H1 (cell line): Measurements from ENCODE around the gene HDAC9. TPM values are rescaled to one million over a fixed set of nuclear protein-coding genes. Genes with fewer than 3 reads are reported as not detected.

Source experiments
- CTCF ChIA-PET: fragments of 300-600 bp; sonication (Branson Sonifier 250); formaldehyde crosslinking; loops from one replicate; lab custom pipeline; 2021; ENCODE audit not compliant: partially characterized antibody; lab: Charles Lee
- POLR2A ChIA-PET: fragments of 300-600 bp; sonication (Branson Sonifier 250); formaldehyde crosslinking; loops from one replicate; lab custom pipeline; 2021; ENCODE audit warnings: inconsistent platforms; ENCODE audit not compliant: partially characterized antibody; lab: Charles Lee
- DNase-seq, 2 experiments: peaks; one replicate each; pipeline versions ENCODE4 v3.0.0 to v3.0.0-alpha.2; 2010 to 2022; ENCODE audit warnings: low spot score in 2 of 2, low read depth in 1 of 2, mixed read lengths in 1 of 2
- FAIRE-seq: peaks from 2 replicates; lab custom pipeline; 2011; peaks lifted over from hg19 to GRCh38; lab: Jason Lieb, UNC
- H2AFZ ChIP-seq: 2 replicates; pipeline ENCODE4 v1.8.1; 2012; ENCODE audit warnings: low read length, inconsistent platforms
- H2AK5ac ChIP-seq: 2 replicates; pipeline ENCODE4 v1.6.1; 2013; ENCODE audit warnings: low read depth, low read length
- H2BK120ac ChIP-seq: replicated peaks from 2 replicates; pipeline ENCODE3; 2013; ENCODE audit warnings: low read depth, low read length, inconsistent platforms
- H2BK12ac ChIP-seq: 2 replicates; pipeline ENCODE4 v1.6.1; 2013; ENCODE audit warnings: low read depth, low read length
- H2BK15ac ChIP-seq: 2 replicates; pipeline ENCODE4 v1.6.1; 2013; ENCODE audit warnings: low read length
- H2BK20ac ChIP-seq: 2 replicates; pipeline ENCODE4 v1.6.1; 2013; ENCODE audit warnings: low read length
- H2BK5ac ChIP-seq: 2 replicates; pipeline ENCODE4 v1.6.1; 2013; ENCODE audit warnings: low read depth, low read length
- H3K14ac ChIP-seq: 2 replicates; pipeline ENCODE4 v1.6.1; 2013; ENCODE audit warnings: inconsistent platforms; ENCODE audit not compliant: insufficient read length
- H3K18ac ChIP-seq: 2 replicates; pipeline ENCODE4 v1.6.1; 2013; ENCODE audit warnings: low read length; ENCODE audit errors: extremely low read depth
- H3K23ac ChIP-seq: 2 replicates; pipeline ENCODE4 v1.6.1; 2013; ENCODE audit warnings: inconsistent platforms; ENCODE audit not compliant: insufficient read length
- H3K23me2 ChIP-seq: 2 replicates; pipeline ENCODE4 v1.6.1; 2013; ENCODE audit warnings: low read depth, low read length
- H3K27ac ChIP-seq: 2 replicates; pipeline ENCODE4 v1.6.1; 2011; ENCODE audit warnings: low read depth, low read length, inconsistent platforms
- H3K27me3 ChIP-seq, 4 experiments: replicated peaks in 1 of 4; 1 replicate in 1 of 4; 2 replicates in 3 of 4; pipeline versions ENCODE4 v1.6.1 to v1.8.1; 2011 to 2013; ENCODE audit warnings: low read length in 3 of 4, mild to moderate bottlenecking in 3 of 4, inconsistent platforms in 2 of 4, mixed read lengths in 2 of 4, moderate library complexity in 1 of 4; ENCODE audit not compliant: control insufficient read depth in 3 of 4, insufficient read depth in 3 of 4; ENCODE audit errors: extremely low read depth in 1 of 4
- H3K36me3 ChIP-seq, 4 experiments: 2 replicates each; pipeline versions ENCODE4 v1.6.1 to v1.8.1; 2011 to 2013; ENCODE audit warnings: mild to moderate bottlenecking in 4 of 4, low read length in 3 of 4, moderate library complexity in 2 of 4, control low read depth in 1 of 4, inconsistent platforms in 1 of 4; ENCODE audit not compliant: insufficient read depth in 4 of 4, control insufficient read depth in 2 of 4
- H3K4ac ChIP-seq: replicated peaks from 2 replicates; pipeline ENCODE3; 2013; ENCODE audit warnings: low read length, low read depth, mixed read lengths, inconsistent platforms; ENCODE audit not compliant: insufficient read length
- H3K4me1 ChIP-seq, 4 experiments: replicated peaks in 1 of 4; 1 replicate in 1 of 4; 2 replicates in 3 of 4; pipeline versions ENCODE4 v1.6.1 to v1.8.1; 2011 to 2013; ENCODE audit warnings: low read length in 3 of 4, inconsistent platforms in 2 of 4, mixed read lengths in 1 of 4; ENCODE audit not compliant: insufficient read depth in 4 of 4, control insufficient read depth in 3 of 4
- H3K4me2 ChIP-seq, 2 experiments: 2 replicates each; pipeline versions ENCODE4 v1.6.1 to v1.8.1; 2011 to 2013; ENCODE audit warnings: low read depth in 2 of 2, low read length in 2 of 2, control low read depth in 1 of 2, inconsistent platforms in 1 of 2, mild to moderate bottlenecking in 1 of 2; ENCODE audit not compliant: insufficient read depth in 1 of 2
- H3K4me3 ChIP-seq, 4 experiments: fragments of 200-600, 300-600 bp in 1 of 4; sonication (generic), shearing (Covaris generic), sonication (Bioruptor Twin) in 1 of 4; 2 replicates each; pipeline versions ENCODE4 v1.5.1 to v1.8.1; 2011 to 2016; ENCODE audit warnings: low read length in 4 of 4, low read depth in 3 of 4, control low read depth in 2 of 4, inconsistent platforms in 2 of 4, mild to moderate bottlenecking in 2 of 4, mixed read lengths in 1 of 4, moderate library complexity in 1 of 4; ENCODE audit not compliant: insufficient read depth in 2 of 4; ENCODE audit errors: extremely low read depth in 1 of 4
- H3K56ac ChIP-seq: replicated peaks from 2 replicates; pipeline ENCODE3; 2013; ENCODE audit warnings: low read depth, mild to moderate bottlenecking, mixed read lengths, low read length, inconsistent platforms; ENCODE audit not compliant: insufficient read length
- H3K79me1 ChIP-seq: 2 replicates; pipeline ENCODE4 v1.6.1; 2013; ENCODE audit warnings: low read depth, low read length, control low read depth
- H3K79me2 ChIP-seq, 2 experiments: 2 replicates each; pipeline versions ENCODE4 v1.6.1 to v1.8.1; 2012 to 2013; ENCODE audit warnings: low read length in 2 of 2, mild to moderate bottlenecking in 2 of 2, inconsistent platforms in 1 of 2; ENCODE audit not compliant: insufficient read depth in 2 of 2, control insufficient read depth in 1 of 2
- H3K9ac ChIP-seq, 4 experiments: replicated peaks in 1 of 4; 1 replicate in 1 of 4; 2 replicates in 3 of 4; pipeline versions ENCODE4 v1.6.1 to v1.8.1; 2011 to 2013; ENCODE audit warnings: low read depth in 3 of 4, low read length in 3 of 4, control low read depth in 2 of 4, mild to moderate bottlenecking in 2 of 4, moderate library complexity in 2 of 4, inconsistent platforms in 1 of 4; ENCODE audit errors: extremely low read depth in 1 of 4
- H3K9me3 ChIP-seq, 2 experiments: 2 replicates each; pipeline versions ENCODE4 v1.6.1 to v1.8.1; 2012 to 2013; ENCODE audit warnings: mild to moderate bottlenecking in 2 of 2, moderate library complexity in 2 of 2, control low read depth in 1 of 2, inconsistent platforms in 1 of 2, low read depth in 1 of 2, low read length in 1 of 2, mixed read lengths in 1 of 2; ENCODE audit not compliant: insufficient read depth in 2 of 2
- H4K20me1 ChIP-seq, 2 experiments: replicated peaks in 1 of 2; 2 replicates each; pipeline versions ENCODE3 to v1.8.1; 2011 to 2013; ENCODE audit warnings: inconsistent platforms in 2 of 2, low read length in 2 of 2, mild to moderate bottlenecking in 1 of 2; ENCODE audit not compliant: insufficient read depth in 2 of 2, control insufficient read depth in 1 of 2
- H4K5ac ChIP-seq: 2 replicates; pipeline ENCODE4 v1.6.1; 2013; ENCODE audit warnings: low read length, low read depth, mixed read lengths, inconsistent platforms; ENCODE audit not compliant: insufficient read length
- H4K8ac ChIP-seq: 2 replicates; pipeline ENCODE4 v1.8.0; 2013; ENCODE audit warnings: mild to moderate bottlenecking, moderate library complexity, low read length, inconsistent platforms; ENCODE audit not compliant: insufficient read depth; ENCODE audit errors: extremely low read depth
- H4K91ac ChIP-seq: replicated peaks from 2 replicates; pipeline ENCODE3; 2013; ENCODE audit warnings: low read length, mixed read lengths, inconsistent platforms; ENCODE audit not compliant: insufficient read length
- CEBPB ChIP-seq: IDR thresholded peaks from 2 replicates; pipeline ENCODE4 v1.6.1; 2012; ENCODE audit warnings: low read depth, low read length
- EP300 ChIP-seq, 2 experiments: IDR thresholded peaks; 1 replicate in 1 of 2; 2 replicates in 1 of 2; pipeline ENCODE4 v1.6.1; 2011 to 2012; ENCODE audit warnings: low read depth in 2 of 2, low read length in 2 of 2, mild to moderate bottlenecking in 2 of 2, borderline replicate concordance in 1 of 2, inconsistent platforms in 1 of 2, moderate library complexity in 1 of 2
- EZH2 ChIP-seq: fragments of 200-600 bp; sonication (generic); IDR thresholded peaks from 2 replicates; pipeline ENCODE4 v1.7.1; 2012; ENCODE audit warnings: low read depth, mild to moderate bottlenecking, moderate library complexity, low read length, inconsistent platforms; ENCODE audit not compliant: severe bottlenecking
- FOSL1 ChIP-seq: IDR thresholded peaks from 2 replicates; pipeline ENCODE4 v1.6.1; 2011; ENCODE audit warnings: mild to moderate bottlenecking, low read depth, low read length, moderate library complexity; ENCODE audit not compliant: insufficient read depth
- HDAC6 ChIP-seq: IDR thresholded peaks from one replicate; pipeline ENCODE4 v1.7.1; 2012; ENCODE audit warnings: low read depth, mild to moderate bottlenecking, inconsistent platforms, low read length, moderate library complexity
- JUND ChIP-seq: IDR thresholded peaks from 2 replicates; pipeline ENCODE4 v1.6.1; 2011; ENCODE audit warnings: mild to moderate bottlenecking, improper control_type of control experiment, low read length
- NRF1 ChIP-seq: IDR thresholded peaks from 2 replicates; pipeline ENCODE4 v1.6.1; 2011; ENCODE audit warnings: mild to moderate bottlenecking, low read depth, low read length, improper control_type of control experiment
- PHF8 ChIP-seq: fragments of 200-600 bp; sonication (generic); conservative IDR thresholded peaks from 2 replicates; pipeline ENCODE4 v1.7.1; 2012; ENCODE audit warnings: low read depth, mild to moderate bottlenecking, inconsistent platforms, low read length, moderate library complexity
- POU5F1 ChIP-seq: IDR thresholded peaks from 2 replicates; pipeline ENCODE4 v1.6.1; 2011; ENCODE audit warnings: low read depth, mild to moderate bottlenecking, low read length, moderate library complexity
- RBBP5 ChIP-seq: IDR thresholded peaks from 2 replicates; pipeline ENCODE4 v1.7.1; 2012; ENCODE audit warnings: low read depth, mild to moderate bottlenecking, inconsistent platforms, low read length, moderate library complexity, borderline replicate concordance
- RNF2 ChIP-seq: fragments of 200-900, 300-1000 bp; sonication (generic); IDR thresholded peaks from 2 replicates; pipeline ENCODE4 v1.7.1; 2016; ENCODE audit warnings: borderline replicate concordance, low read depth, mild to moderate bottlenecking, antibody characterized with exemption, low read length; ENCODE audit not compliant: poor library complexity, severe bottlenecking; ENCODE audit errors: missing control alignments
- SP1 ChIP-seq: IDR thresholded peaks from 2 replicates; pipeline ENCODE4 v1.6.1; 2011; ENCODE audit warnings: low read depth, low read length
- SP4 ChIP-seq: IDR thresholded peaks from 2 replicates; pipeline ENCODE4 v1.6.1; 2012; ENCODE audit warnings: low read length, inconsistent platforms
- SRF ChIP-seq: IDR thresholded peaks from 2 replicates; pipeline ENCODE4 v1.6.1; 2011; ENCODE audit warnings: mild to moderate bottlenecking, low read depth, low read length, moderate library complexity
- ZNF274 ChIP-seq: IDR thresholded peaks from 2 replicates; pipeline ENCODE4 v1.7.0; 2012; ENCODE audit warnings: low read length, borderline replicate concordance; ENCODE audit errors: extremely low read depth
- WGBS, 2 experiments: shearing (Covaris generic) in 1 of 2; methylation state at CpG; one replicate each; pipeline versions ENCODE4 v1.1.6 to v1.1.7; 2013 to 2015; ENCODE audit warnings: low lambda C conversion rate in 2 of 2, mixed read lengths in 2 of 2, inconsistent platforms in 1 of 2, low coverage in 1 of 2, missing lambda C conversion rate in 1 of 2; ENCODE audit not compliant: insufficient replicate concordance in 2 of 2, insufficient coverage in 1 of 2, insufficient read length in 1 of 2; ENCODE audit errors: extremely low coverage in 1 of 2, missing lambda C conversion rate in 1 of 2; 5-methylcytosine and 5-hydroxymethylcytosine counted together
- polyA plus RNA-seq, 7 experiments: library from polyadenylated mRNA; depleted of rRNA in 3 of 7; stranded (reverse) in 5 of 7; unstranded in 2 of 7; fragments of >200 nt in 5 of 7; fragments of 200-250 nt in 2 of 7; gene quantifications; 1 replicate in 5 of 7; 2 replicates in 1 of 7; 4 replicates in 1 of 7; pipeline versions ENCODE4 v1.2.1 to v1.2.3, GENCODE V29; 2011 to 2013; ENCODE audit warnings: missing spikeins in 2 of 7, mixed read lengths in 2 of 7
- total RNA-seq: library from RNA; stranded (reverse); fragmentation: NEBNext Ultra II Directional; extraction: Animal tissue kit (Norgen Biotek cat#: 25700); gene quantifications from 2 replicates; pipeline ENCODE4 v1.2.1, GENCODE V29; 2021

The HDAC9 gene
- total and polyA plus RNA-seq, 2 of the 8 experiments (the other 6 are each of a cell fraction or from before 2014, with no cell fraction given) = 9.5 to 13.1 TPM

DNA sequence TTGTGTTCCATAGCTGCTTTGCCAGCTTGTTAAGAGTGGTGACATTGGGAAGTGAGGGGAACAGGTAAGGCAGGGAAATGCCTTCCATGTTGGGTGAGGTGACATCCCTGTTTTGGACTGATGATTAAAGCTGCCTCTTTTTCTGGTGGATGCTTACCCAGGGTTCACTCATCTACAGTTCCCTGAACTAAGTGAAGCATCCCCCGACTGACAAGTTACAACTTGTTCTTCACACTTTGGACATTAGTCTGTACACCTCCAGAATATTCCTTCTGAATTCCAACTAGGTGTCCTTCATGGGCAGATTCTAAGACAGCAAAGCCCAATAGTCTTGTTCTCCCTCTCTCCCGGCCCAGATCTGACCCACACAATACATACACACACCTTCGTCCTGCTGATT, 63.4 kb downstream of the HDAC9 start:
- DNase-seq (no peak), FAIRE-seq (no peak)
- H4K8ac ChIP-seq = no peak overlapping the region
- H4K5ac ChIP-seq = no peak overlapping the region
- H2BK15ac ChIP-seq = no peak overlapping the region
- no peak overlapping the region for H3K18ac ChIP-seq
- no peak overlapping the region for H2BK5ac ChIP-seq
- H3K79me1 ChIP-seq = no peaks in the 10 kb centered on the region
- no peak overlapping the region for H3K23ac ChIP-seq
- no peaks in the 10 kb centered on the region for H3K23me2 ChIP-seq
- no peaks in the 10 kb centered on the region for H4K20me1 ChIP-seq
- H2AFZ ChIP-seq = no peak overlapping the region
- ChIA-PET POLR2A (no interaction called here), CTCF (interaction anchor here (0.7 to 1.6 kb wide), 5 partner anchors 8 to 201 kb away, joined by 3 to 5 read pairs (median 3); no protein-coding TSS in a partner anchor)
- no peak overlapping the region for H2BK120ac ChIP-seq
- no peak overlapping the region for H2BK12ac ChIP-seq
- no peaks in the 10 kb centered on the region for H3K27me3 ChIP-seq
- no peak overlapping the region for H4K91ac ChIP-seq
- WGBS, 2 experiments = 92% methylated on average over 3 of the region's 3 CpGs; no CpG with 5 or more reads in 1 of the 2 experiments
- no peak overlapping the region for H3K4me2 ChIP-seq
- H3K9ac ChIP-seq = no peak overlapping the region
- H3K14ac ChIP-seq = no peak overlapping the region
- H2BK20ac ChIP-seq = no peak overlapping the region
- H3K27ac ChIP-seq = no peak overlapping the region
- no peak overlapping the region for H3K4ac ChIP-seq
- H3K9me3 ChIP-seq = no peaks in the 10 kb centered on the region; a peak in 1 of 4 replicates
- H3K56ac ChIP-seq = no peak overlapping the region
- no peaks in the 10 kb centered on the region for H3K36me3 ChIP-seq
- H2AK5ac ChIP-seq = no peak overlapping the region
- no peaks in the 10 kb centered on the region for H3K4me1 ChIP-seq
- H3K79me2 ChIP-seq = no peaks in the 10 kb centered on the region
- H3K4me3 ChIP-seq = no peak overlapping the region
- no peak for TF ChIP-seq CEBPB
- no peak for TF ChIP-seq RBBP5
- no peak for TF ChIP-seq RNF2
- no peak for TF ChIP-seq PHF8
- no peak for TF ChIP-seq SP4
- TF ChIP-seq FOSL1 = no peak
- TF ChIP-seq SRF = no peak
- TF ChIP-seq EZH2 = no peak
- no peak for TF ChIP-seq HDAC6
- TF ChIP-seq SP1 = no peak
- TF ChIP-seq NRF1 = no peak
- TF ChIP-seq POU5F1 = no peak
- no peak for TF ChIP-seq EP300 (IDR thresholded peaks at IDR 0.05; ENCODE audit: borderline replicate concordance in 1 of 2, low read depth in 2 of 2, low read length in 2 of 2)
- TF ChIP-seq ZNF274 = no peak
- TF ChIP-seq JUND = no peak
